ENCODE data around the gene NPPC.

Gene NPPC

GRCh38 chr2:231935207-231935524 is 9.0 kb upstream of the NPPC start:
- no peak for FAIRE-seq
- no peak for DNase-seq (ENCODE audit: insufficient read length, low spot score)

DNA sequence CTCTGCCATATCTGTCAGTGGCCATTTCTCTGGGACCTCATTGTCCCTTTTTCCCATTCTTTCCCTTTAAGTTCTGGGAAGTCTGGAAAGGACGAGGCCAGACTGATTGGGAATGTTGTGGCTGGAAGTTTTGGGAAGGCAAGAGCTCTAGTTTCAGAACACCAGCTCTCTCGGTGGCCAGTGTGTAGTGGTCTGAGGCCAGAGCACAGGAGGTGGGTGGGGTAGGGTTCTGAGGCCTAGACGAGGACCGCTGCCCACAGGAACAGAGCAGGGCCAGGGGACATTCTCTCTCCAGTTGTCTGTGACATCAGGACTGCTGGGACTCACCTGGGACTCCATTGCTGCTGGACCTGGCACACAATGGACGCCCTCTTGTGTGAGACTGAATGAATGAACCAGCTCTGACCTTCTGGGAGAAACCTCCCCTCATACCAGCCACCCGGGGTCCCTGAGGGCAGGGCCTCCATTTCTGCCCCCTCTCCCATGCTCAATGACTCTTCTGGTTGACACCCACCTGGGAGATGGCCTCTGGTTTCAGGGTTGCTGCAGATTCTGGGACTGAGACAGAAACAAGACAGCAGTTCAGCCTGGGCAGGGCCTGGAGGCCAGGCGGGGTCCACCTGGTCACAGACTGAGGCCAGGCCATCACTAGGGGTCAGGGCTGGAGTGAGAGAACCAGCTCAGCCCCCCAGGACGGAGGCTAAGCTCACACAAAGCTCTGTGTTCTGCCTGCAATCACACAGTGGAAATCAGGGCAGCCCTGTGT is 8.4 kb upstream of the NPPC start:
- DNase-seq (ENCODE audit: insufficient read length, low spot score) (no peak), FAIRE-seq (no peak)
- TF ChIP-seq, protein P1, sequence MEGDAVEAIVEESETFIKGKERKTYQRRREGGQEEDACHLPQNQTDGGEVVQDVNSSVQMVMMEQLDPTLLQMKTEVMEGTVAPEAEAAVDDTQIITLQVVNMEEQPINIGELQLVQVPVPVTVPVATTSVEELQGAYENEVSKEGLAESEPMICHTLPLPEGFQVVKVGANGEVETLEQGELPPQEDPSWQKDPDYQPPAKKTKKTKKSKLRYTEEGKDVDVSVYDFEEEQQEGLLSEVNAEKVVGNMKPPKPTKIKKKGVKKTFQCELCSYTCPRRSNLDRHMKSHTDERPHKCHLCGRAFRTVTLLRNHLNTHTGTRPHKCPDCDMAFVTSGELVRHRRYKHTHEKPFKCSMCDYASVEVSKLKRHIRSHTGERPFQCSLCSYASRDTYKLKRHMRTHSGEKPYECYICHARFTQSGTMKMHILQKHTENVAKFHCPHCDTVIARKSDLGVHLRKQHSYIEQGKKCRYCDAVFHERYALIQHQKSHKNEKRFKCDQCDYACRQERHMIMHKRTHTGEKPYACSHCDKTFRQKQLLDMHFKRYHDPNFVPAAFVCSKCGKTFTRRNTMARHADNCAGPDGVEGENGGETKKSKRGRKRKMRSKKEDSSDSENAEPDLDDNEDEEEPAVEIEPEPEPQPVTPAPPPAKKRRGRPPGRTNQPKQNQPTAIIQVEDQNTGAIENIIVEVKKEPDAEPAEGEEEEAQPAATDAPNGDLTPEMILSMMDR (IDR thresholded peaks at IDR 0.05; ENCODE audit: insufficient read depth, missing control alignments), result no peak

More at GRCh38 chr2:231935207-231935524, 9.0 kb upstream of the NPPC start:
- TF ChIP-seq, protein P1 (IDR thresholded peaks at IDR 0.05; ENCODE audit: insufficient read depth, missing control alignments), result no peak

- DNase-seq (ENCODE audit: insufficient read length, low spot score) (no peak), FAIRE-seq (no peak)
Observed at GRCh38 chr2:231933916-231934401, 7.8 kb upstream of the NPPC start.

DNA sequence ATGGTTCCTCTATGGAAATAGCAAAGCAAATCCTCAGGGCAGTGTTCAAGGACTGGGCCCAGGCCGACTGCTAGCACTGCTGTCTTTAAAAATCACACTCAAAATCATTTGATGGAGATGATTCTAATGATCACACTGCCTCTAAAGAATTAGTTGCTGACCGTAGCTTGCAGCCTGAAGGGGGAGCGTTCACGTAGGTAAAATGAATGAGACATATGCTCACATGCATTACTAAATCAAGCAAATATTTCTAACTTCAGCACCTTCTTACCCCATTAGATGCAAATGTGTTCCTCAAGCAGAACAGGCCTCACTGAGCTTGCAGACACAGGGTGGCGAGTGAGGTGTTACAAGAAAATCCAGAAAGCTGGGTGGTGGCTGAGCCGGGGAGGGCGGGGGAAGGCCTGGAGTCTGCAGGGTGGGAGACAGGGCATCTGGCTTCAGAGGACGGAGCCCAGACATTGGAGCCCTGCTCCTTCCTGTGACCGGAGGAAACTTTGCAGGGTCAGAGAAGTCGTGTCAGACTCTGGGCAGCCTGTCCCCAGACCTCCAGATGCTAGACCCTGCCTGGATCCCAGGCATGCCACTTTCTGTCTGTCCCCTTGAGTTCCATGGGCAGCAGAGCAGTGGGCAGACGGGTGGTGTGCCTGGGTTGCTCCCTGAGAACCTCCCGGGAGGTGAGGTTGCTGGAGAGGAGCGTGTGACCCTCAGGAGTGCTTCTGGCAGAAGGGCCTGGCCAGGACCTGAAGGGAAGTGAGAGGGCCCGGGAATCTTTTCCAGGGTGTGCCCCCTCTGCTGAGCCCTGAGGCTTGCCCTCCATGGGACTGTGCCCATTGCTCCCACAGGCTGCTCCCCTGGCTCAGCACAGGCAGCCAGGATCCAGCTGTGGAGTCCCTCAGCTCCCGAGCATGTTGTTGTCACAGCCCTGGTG is 7.1 kb upstream of the NPPC start:
- FAIRE-seq (no peak), DNase-seq (ENCODE audit: insufficient read length, low spot score) (no peak)
- TF ChIP-seq, protein P1 (IDR thresholded peaks at IDR 0.05; ENCODE audit: insufficient read depth, missing control alignments), result peak; percentile 2

More at GRCh38 chr2:231933916-231934401, 7.8 kb upstream of the NPPC start:
- TF ChIP-seq, protein P1 (IDR thresholded peaks at IDR 0.05; ENCODE audit: insufficient read depth, missing control alignments), result no peak

GRCh38 chr2:231932711-231932970 is 6.4 kb upstream of the NPPC start:
- no peak for DNase-seq (ENCODE audit: insufficient read length, low spot score)
- TF ChIP-seq, protein P1 (IDR thresholded peaks at IDR 0.05; ENCODE audit: insufficient read depth, missing control alignments), result no peak
- FAIRE-seq, result no peak

DNA sequence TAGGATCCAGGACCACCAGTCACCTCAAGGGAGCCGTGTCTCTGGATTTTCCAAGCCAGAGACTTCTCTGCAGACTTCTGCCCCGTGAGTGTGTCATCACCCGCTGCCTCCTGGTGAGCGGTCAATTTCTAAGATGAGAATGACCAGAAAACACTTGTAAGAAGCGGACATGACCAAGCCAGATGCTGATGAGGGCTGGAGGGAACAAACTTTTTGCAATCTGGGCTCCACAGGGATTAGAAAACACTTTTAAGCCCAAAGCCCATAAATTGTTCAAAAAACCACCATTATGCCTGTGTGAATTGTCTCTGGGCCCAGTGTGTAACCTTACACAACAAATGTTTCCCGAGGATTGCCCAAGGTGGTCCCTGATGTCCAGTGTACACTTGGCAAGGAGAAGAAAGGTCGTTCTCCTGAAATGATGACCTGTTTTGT is 5.3 kb upstream of the NPPC start:
- no peak for DNase-seq (ENCODE audit: insufficient read length, low spot score)
- no peak for FAIRE-seq
- TF ChIP-seq, protein P1 (IDR thresholded peaks at IDR 0.05; ENCODE audit: insufficient read depth, missing control alignments), result no peak

Data from D721Med (cell line).